Gastrocnemius medialis (tissue), 4 donors: ENCODE measurements around the gene ADSL. TPM values are rescaled to one million over a fixed set of nuclear protein-coding genes. Genes with fewer than 3 reads are reported as not detected.
A peak's percentile ranks its signal among the peaks of the same experiment; 100 is the strongest.

ENCODE experiments used
- ATAC-seq, 2 donors: fragments of 150-250 bp; one replicate each; pipeline ENCODE4 v1.9.1; 2016
- DNase-seq, 2 donors: peaks; one replicate each; pipeline ENCODE4 v3.0.0-alpha.2; 2019
- H3K27ac ChIP-seq, 4 donors: fragments of 200-600 bp; sonication (generic); 1 replicate in 1 of 4; 2 replicates in 3 of 4; pipeline ENCODE4 v1.5.1; 2016 to 2018; ENCODE audit warnings: mild to moderate bottlenecking in 2 of 4, moderate library complexity in 1 of 4
- H3K27me3 ChIP-seq, 3 donors: fragments of 200-600 bp; sonication (generic) in 2 of 3; 1 replicate in 1 of 3; 2 replicates in 2 of 3; pipeline versions ENCODE4 v1.5.1 to v1.6.0; 2016 to 2019; ENCODE audit warnings: mild to moderate bottlenecking in 1 of 3, moderate library complexity in 1 of 3
- H3K36me3 ChIP-seq, 2 donors: fragments of 200-600 bp; sonication (generic) in 1 of 2; one replicate each; pipeline ENCODE4 v1.5.1; 2017 to 2018
- H3K4me1 ChIP-seq, 2 donors: fragments of 200-600 bp; sonication (generic) in 1 of 2; one replicate each; pipeline ENCODE4 v1.5.1; 2016 to 2017; ENCODE audit warnings: mild to moderate bottlenecking in 2 of 2
- H3K4me3 ChIP-seq, 4 donors: fragments of 200-600 bp; sonication (generic) in 3 of 4; 1 replicate in 1 of 4; 2 replicates in 3 of 4; pipeline ENCODE4 v1.5.1; 2016 to 2019; ENCODE audit warnings: mild to moderate bottlenecking in 2 of 4
- H3K9me3 ChIP-seq, 3 donors: fragments of 200-600 bp; sonication (generic) in 2 of 3; 1 replicate in 1 of 3; 2 replicates in 2 of 3; pipeline ENCODE4 v1.5.1; 2016 to 2019
- CTCF ChIP-seq, 5 experiments: fragments of 450-650 bp in 3 of 5; fragments of 200-600 bp in 2 of 5; sonication (generic) in 2 of 5; IDR thresholded peaks in 4 of 5; conservative IDR thresholded peaks in 1 of 5; 1 replicate in 4 of 5; 2 replicates in 1 of 5; pipeline ENCODE4 v1.5.1; 2016 to 2019; ENCODE audit warnings: antibody characterized with exemption in 5 of 5, mild to moderate bottlenecking in 3 of 5, moderate library complexity in 3 of 5
- POLR2A ChIP-seq, 2 donors: fragments of 450-650 bp; IDR thresholded peaks; one replicate each; pipeline ENCODE4 v1.6.1; 2017; ENCODE audit warnings: antibody characterized with exemption in 2 of 2, mild to moderate bottlenecking in 2 of 2, moderate library complexity in 2 of 2
- in situ Hi-C, 4 donors: fragments of 200-750 bp; cut with MboI; loops; one replicate each; pipeline versions ENCODE4 v1.15.0 to v1.8.0; 2017; ENCODE audit warnings: low sequenced_read_pairs in 4 of 4
- intact Hi-C: fragments of 100-400 bp; cut with DNase I; formaldehyde crosslinking; loops from one replicate; pipeline ENCODE4 v1.15.1; 2023; ENCODE audit warnings: low total_unique reads
- total RNA-seq, 4 donors: library from RNA; depleted of rRNA; stranded (reverse); fragments of >200 nt; gene quantifications; one replicate each; pipeline versions ENCODE4 v1.1.0 to v1.2.3, GENCODE V29; 2016

Gene ADSL
- total RNA-seq, 4 donors from 2014 or later, result 249 to 283 (median 262) TPM

GRCh38 chr22:40361100-40361499 is 14.8 kb downstream of the ADSL start:
- DNase-seq, result no peak
- no peaks in the 10 kb centered on the region for H3K9me3 ChIP-seq
- no peak overlapping the region for H3K4me3 ChIP-seq
- H3K27ac ChIP-seq, result no peak overlapping the region
- intact Hi-C loops (no loop called here), in situ Hi-C loops (loop anchor here in 1 of 4 donors (25.0 kb wide), 1 partner anchor 824 kb away; the partner anchor contains the start of gene RPS19BP1)
- ATAC-seq, result no peak
- H3K27me3 ChIP-seq, result no peaks in the 10 kb centered on the region
- TF ChIP-seq POLR2A (IDR thresholded peaks at IDR 0.05) (no peak), CTCF (IDR thresholded peaks at IDR 0.05 in 4 of 5, conservative IDR thresholded peaks at IDR 0.05 in 1 of 5) (no peak)
- no peaks in the 10 kb centered on the region for H3K4me1 ChIP-seq
- peaks cover 9 to 96% of the 10 kb centered on the region in 2 donors for H3K36me3 ChIP-seq

GRCh38 chr22:40363059-40363458 is 16.8 kb downstream of the ADSL start:
- TF ChIP-seq POLR2A (IDR thresholded peaks at IDR 0.05) (no peak), CTCF (IDR thresholded peaks at IDR 0.05 in 4 of 5, conservative IDR thresholded peaks at IDR 0.05 in 1 of 5) (no peak)
- peaks cover 3 to 11% of the 10 kb centered on the region in 2 donors for H3K4me1 ChIP-seq
- H3K9me3 ChIP-seq, result no peaks in the 10 kb centered on the region
- peaks cover 9 to 95% of the 10 kb centered on the region in 2 donors for H3K36me3 ChIP-seq
- peak overlapping the region in 2 of 4 donors; percentile 17 to 18 for H3K27ac ChIP-seq
- no peak for ATAC-seq
- intact Hi-C loops (no loop called here), in situ Hi-C loops (loop anchor here in 1 of 4 donors (25.0 kb wide), 1 partner anchor 826 kb away; the partner anchor contains the start of gene RPS19BP1)
- no peaks in the 10 kb centered on the region for H3K27me3 ChIP-seq
- no peak for DNase-seq
- no peak overlapping the region for H3K4me3 ChIP-seq

- Histone ChIP-seq H3K4me3 (no peak overlapping the region), H3K36me3 (peaks cover 5 to 82% of the 10 kb centered on the region in 2 donors), H3K9me3 (no peaks in the 10 kb centered on the region), H3K27me3 (no peaks in the 10 kb centered on the region), H3K4me1 (peaks cover 12 to 13% of the 10 kb centered on the region in 2 donors), H3K27ac (peak overlapping the region in 1 of 4 donors; percentile 8)
- in situ Hi-C loops (loop anchor here in 1 of 4 donors (25.0 kb wide), 1 partner anchor 827 kb away; the partner anchor contains the start of gene RPS19BP1), intact Hi-C loops (no loop called here)
- DNase-seq, result no peak
- no peak for ATAC-seq
- TF ChIP-seq CTCF (IDR thresholded peaks at IDR 0.05 in 4 of 5, conservative IDR thresholded peaks at IDR 0.05 in 1 of 5), result no peak
- no peak for TF ChIP-seq POLR2A (IDR thresholded peaks at IDR 0.05)
Measured at GRCh38 chr22:40364431-40364830, 18.1 kb downstream of the ADSL start.

GRCh38 chr22:40366068-40366467 is 19.8 kb downstream of the ADSL start:
- ATAC-seq, result no peak
- no peak for DNase-seq
- peaks cover 12 to 14% of the 10 kb centered on the region in 2 donors for H3K4me1 ChIP-seq
- no peak overlapping the region for H3K4me3 ChIP-seq
- H3K27me3 ChIP-seq, result no peaks in the 10 kb centered on the region
- peaks cover 5 to 65% of the 10 kb centered on the region in 2 donors for H3K36me3 ChIP-seq
- in situ Hi-C loops, result loop anchor here in 1 of 4 donors (25.0 kb wide), 1 partner anchor 829 kb away; the partner anchor contains the start of gene RPS19BP1
- intact Hi-C loops, result no loop called here
- H3K27ac ChIP-seq, result peak overlapping the region in 2 of 4 donors; percentile 5 to 69
- no peaks in the 10 kb centered on the region for H3K9me3 ChIP-seq
- TF ChIP-seq POLR2A (IDR thresholded peaks at IDR 0.05) (no peak), CTCF (IDR thresholded peaks at IDR 0.05 in 4 of 5, conservative IDR thresholded peaks at IDR 0.05 in 1 of 5) (no peak)
